Right renal pelvis (tissue), 4 donors: ENCODE results near the gene AKT3. TPM values are rescaled to one million over a fixed set of nuclear protein-coding genes. Genes with fewer than 3 reads are reported as not detected.
"Not testable (repeated sequence)": the region's sequence is repeated elsewhere in the genome, so short reads cannot be mapped to it uniquely, and the experiment has no call there.

ENCODE experiments used
- DNase-seq, 4 donors: peaks; one replicate each; pipeline ENCODE4 v3.0.0-alpha.2; 2013; ENCODE audit warnings: low read depth in 4 of 4, low spot score in 3 of 4, missing footprints in 1 of 4
- polyA plus RNA-seq, 4 donors: library from polyadenylated mRNA; unstranded; fragments of 120-200 nt; gene quantifications; one replicate each; pipeline ENCODE4 v1.2.1, GENCODE V29; 2013; ENCODE audit not compliant: insufficient read length in 4 of 4

Gene AKT3
- polyA plus RNA-seq, result 10 to 100 TPM; 22.6 to 38.2 (median 37.1) TPM

DNA sequence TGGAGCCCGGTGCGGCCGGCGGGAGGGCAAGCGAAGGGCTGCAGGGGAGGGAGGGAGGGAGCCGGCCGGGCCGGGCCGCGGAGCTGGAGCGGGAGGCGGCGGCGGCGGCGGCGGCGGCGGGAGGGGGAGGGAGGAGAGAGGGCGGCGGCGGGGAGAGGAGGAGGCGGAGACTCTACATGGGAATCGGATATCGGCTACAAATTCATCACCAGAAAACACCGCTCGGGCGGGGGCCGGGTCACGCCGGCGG is at the start of gene AKT3:
TSS of gene AKT3 (minus strand) at position 42 of the 250 bp plus-strand sequence. CDS start 7,073 bp downstream, outside the sequence.
- DNase-seq, result peak in 2 of 4 donors; percentile 15 to 28

DNA sequence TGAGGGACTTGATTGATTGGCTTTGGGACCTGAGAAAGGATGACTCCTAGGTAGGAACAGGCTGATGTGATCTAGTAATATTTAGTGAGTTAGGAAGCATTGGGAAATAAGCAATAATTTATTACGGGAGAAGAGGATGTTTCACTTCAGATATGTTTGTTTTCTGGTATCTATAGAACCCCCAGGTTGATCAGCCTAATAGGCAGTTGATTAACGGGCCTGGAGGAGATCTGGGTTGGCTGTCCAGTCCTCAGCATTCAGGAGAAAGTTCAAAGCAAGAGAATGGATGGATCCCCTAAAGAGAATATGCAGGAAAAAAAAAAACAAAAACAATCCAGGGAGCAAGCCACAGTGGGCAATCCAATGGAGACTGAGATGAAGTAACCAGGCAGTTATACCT is 48.2 kb upstream of the AKT3 start:
- DNase-seq, result no peak

DNA sequence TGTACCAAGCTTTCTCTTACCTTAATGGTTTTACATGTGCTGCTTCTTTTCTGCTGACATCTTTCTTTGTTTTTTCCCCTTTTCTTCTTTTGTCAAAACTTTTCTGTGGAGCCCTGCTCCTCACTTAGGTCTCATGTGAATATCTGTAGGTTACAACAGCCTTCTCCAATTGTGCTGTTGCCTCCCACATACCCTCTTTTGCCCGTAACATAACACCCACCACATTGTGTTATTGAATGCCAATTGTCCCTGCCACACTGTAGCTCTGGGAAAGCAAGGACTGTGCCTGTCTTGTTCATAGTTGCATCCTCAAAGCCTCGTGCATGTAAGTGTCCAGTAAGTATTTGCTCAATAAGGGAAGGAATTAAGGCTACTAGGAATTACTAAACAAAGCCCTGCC is 46.3 kb upstream of the AKT3 start:
- no peak for DNase-seq

DNA sequence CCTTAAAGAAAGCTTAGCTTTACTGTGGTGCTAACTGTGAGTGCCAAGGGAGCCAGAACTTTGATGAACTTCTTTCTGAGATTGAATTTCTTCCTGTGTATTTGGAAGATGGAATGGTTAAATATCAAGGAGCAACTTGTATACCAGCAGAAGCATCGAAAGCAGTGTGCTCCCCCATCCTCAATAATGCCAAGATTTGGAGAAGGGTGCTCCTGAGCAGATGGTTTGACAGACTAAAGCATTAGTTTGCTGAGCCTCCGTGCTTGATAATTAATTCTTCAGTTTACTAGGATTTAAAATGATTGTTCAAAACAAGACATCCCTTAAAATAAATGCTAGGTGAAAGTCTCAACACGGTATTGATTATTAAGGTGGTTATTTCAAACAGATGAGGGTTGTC is 42.4 kb upstream of the AKT3 start:
- DNase-seq, result no peak

DNA sequence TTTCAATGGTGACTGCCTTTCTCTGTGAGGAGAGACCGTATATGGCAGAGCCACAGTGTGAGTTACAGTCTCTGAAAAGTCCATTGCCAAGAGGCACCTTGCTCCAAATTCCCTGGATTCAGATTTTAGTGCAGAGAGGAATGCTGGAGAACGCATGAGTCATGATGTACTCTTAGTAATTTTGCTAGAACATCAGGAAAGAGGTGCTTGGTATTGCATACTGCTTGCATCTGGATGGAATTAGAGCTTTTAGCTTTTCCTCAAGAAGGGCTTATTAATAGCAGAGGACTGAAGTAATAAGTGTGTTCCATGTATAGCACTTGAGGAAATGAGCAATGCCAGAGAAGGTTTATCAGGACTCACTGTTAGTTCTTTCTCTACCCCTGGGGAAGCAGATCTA is 40.5 kb upstream of the AKT3 start:
- DNase-seq, result no peak

DNA sequence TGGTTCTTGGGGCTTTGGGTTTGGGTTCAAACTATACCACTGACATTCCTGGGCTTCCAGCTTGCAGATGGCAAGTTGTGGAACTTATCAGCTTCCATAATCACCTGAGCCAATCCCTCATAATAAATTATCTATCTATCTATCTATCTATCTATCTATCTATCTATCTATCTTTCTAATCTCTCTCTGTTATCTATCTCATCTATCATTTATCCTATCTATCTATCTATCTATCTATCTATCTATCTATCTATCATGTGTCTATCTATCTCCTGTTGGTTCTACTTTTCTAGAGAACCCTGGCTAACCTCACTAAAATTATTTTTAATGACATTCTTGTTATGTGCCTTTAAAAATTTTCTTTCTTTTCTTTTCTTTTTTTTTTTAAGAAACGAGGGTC is 35.8 kb upstream of the AKT3 start:
- no peak for DNase-seq

DNA sequence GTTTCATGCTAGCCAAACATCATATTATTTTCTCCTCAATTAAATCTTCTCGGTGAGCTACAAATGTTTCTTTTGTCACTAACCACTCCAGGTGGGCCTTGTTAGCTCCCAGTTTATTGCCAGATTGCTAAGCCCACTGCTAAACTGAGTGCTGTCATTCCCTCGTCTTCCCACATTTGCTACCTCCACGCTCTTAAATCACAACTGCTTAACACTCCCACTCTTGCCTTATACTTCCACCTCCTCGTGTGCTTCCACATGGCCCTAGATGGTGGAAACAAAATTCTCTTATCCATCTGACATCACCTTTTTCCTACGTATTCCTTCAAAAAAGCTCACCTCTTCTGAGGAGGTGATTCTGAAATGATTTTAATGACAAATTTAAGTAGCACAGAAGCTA is 34.6 kb upstream of the AKT3 start:
- DNase-seq, result no peak

DNA sequence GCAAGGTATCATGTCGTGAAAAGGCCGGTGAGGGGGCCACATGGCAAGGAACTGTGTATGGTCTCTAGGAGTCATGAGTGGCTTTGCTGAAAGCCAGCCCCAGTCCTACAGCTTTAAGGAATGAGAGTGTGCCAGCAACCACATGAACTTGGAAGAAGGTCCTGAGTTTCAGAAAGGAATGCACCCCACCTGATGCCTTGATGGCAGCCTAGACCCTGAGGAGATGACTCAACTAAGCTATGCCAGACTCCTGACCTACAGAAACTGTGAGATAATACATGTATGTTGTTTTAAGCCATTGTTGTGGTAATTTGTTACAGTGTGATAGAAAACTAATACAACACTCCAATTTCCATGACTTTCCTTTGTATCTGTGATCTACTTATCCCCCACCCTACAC is 33.5 kb upstream of the AKT3 start:
- DNase-seq, result no peak

DNA sequence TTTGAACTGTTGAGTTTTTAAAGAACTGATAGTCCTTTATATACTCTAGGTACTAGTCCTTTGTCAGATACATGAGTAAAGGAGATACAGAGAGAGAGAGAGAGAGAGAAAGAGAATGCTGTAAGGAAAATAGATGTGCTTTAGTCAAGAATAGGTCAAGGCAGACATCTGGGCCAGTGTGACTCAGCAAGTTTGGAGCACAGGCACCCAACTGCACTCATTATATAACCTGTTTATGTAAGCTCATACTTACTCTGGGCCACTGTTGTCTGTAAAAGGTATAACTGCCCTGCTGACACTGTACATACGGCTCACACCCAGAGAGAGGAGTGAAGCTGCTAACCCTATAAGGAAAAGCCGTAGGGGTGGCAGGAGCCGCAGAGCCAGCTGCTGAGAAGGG is 32.2 kb upstream of the AKT3 start:
- DNase-seq, result no peak

DNA sequence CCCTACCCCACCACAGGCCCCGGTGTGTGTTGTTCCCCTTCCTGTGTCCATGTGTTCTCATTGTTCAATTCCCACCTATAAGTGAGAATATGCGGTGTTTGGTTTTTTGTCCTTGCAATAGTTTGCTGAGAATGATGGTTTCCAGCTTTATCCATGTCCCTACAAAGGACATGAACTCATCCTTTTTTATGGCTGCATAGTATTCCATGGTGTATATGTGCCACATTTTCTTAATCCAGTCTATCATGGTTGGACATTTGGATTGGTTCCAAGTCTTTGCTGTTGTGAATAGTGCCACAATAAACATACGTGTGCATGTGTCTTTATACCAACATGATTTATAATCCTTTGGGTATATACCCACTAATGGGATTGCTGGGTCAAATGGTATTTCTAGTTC is 27.0 kb upstream of the AKT3 start:
- not testable (repeated sequence) for DNase-seq

DNA sequence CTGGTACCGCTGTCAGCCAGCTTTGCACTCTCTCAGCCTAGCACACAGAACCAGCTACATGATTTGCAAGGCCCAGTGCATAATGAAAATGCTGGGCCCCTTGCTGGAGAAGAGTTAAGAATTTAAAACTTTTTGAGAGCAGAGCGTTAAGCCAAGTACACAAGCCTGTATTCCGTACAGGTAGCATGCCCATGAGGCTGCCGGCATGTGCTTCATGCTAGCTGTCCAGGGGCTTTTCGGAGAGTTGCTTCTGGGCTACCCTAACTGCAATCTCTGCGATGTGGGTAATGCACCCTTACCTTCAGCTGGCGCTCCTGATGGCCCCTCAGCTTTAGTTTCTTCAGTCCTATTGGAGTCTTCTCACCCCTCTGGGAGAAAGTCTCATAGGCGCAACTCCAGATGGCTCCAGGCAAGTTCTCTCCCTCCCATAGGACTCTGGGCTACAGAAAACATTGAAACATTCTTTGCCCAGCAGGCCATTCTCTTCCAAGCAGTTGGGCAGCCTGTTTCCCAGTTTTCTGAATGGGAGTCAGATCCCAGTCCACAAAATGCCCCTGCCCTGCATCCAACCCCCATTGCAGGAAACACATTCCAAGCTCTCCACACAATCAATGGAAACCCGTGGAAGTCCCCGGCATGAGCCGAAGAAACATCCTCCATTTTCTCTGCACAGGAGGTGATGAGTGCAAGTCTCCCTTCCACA is 5.7 kb upstream of the AKT3 start:
- no peak for DNase-seq

DNA sequence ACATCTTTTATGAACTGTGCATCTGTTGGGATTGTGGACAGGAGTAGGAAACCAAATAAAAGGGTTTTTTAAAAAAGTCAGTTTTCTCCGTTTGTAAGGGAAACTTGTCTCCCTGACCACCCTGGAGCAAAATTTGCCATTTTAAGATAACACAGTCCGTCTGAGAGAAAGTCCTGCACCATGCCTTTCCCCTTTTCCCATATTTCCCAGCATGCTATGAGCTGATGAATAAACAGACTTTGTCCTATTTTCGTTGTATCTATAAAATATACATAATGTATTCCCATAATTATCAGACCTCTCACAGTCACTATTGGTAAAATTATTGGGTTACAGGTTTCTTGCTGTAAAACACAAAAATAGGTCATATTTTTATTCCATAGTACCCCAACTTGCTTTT is 1.7 kb upstream of the AKT3 start:
- DNase-seq, result no peak

DNA sequence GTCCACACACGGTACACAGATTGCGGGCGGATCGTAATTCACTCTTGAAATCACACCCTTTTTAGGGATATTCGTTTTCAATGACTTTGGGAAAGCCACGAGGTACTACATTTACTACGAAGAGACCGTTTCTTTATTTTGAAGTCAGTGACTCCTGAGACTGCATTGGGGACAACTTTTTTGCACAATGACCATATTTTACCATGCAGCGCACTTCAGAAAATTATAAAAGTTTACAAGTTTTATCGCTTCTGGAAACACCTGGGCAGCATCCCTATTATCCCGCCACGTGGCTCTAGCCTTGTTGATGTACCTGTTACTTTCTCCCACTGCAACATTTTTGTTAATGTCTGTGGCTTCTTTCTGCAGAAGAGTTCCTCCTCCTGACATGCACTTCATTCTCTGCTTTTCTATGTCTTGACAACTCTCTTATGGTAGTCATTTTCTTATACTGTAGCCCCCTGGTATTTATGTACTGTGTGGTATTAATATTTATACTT is 1.3 kb upstream of the AKT3 start:
- DNase-seq, result peak in 1 of 4 donors; percentile 5

DNA sequence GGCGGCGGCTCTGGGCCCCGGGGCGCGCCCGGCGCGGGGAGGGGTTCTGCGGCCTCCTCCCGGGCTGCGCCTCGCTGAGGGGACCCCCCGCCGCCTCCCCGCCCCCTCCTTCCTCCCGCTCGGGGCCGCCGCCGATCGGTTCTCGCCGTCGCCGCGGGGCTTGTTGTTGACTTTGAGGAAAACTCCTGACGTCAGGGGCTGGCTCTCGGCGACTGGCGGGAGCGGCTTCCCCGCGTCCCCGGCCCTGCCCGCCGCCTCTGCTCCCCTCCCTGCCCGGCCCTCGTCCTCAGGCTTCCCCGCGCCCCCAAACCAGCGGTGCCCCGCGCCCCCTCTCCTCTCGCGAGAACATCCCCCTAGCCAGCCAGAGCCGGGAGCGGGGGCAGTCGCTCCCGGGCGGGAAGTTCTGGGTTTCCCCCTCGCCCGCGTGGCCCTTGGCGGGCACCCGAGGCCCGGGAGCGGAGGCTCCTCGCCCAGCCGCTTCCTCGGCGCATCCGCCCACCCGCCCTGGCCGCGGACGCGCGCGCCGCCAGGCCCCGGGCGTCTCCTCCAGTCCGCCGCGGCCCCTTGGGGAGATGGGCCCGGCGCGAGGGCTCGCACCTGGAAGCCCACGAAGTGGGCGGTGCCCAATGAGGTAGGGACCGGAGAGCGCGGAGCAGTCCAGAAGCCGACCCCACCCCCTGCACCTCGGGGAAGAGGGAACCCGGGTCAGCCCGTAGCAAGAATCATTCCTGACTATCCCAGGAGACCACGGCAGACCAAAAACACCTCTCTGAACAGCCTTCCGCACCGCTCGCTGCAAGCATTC is 611 bp upstream of the AKT3 start:
- peak in 3 of 4 donors; percentile 35 to 57 (median 39) for DNase-seq

DNA sequence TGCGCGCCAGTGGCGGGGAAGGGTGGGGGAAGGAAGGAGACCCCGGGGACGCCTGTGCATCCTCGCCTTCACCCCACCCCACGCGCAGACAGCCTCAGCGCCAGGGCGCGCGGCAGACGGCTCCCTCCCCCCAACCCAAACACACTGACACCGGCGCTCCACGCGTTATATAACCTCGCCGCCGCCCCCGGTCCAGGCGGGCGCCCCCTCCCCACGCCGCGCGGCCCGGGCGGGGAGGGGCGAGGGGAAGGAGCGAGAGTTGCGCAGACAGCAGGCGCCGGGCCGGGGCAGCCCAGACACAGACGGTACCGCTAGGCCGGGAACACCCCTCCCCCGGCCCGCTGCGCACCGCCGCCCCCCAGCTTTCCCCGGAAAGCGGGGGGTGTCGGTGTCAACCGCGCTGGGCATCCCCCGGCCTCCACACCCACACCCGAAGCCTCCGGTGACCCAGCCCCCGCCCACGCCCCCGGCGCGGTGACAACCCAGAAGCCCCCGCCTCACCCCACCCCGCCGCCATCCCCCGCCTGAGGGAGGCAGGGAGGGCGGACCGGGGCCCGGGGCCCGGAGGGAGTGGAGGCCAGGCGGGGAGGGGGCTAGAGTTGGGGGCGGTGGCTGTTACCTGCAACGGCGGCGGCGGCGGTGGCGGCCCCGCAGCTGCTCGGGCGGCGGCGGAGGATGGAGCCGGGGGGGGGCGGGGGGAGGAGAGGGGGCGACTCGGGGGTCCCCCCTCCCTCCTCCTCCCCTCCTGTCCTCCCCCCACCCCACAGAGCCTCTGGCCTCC is 432 bp downstream of the AKT3 start:
- DNase-seq, result peak in 3 of 4 donors; percentile 6 to 21 (median 14)

DNA sequence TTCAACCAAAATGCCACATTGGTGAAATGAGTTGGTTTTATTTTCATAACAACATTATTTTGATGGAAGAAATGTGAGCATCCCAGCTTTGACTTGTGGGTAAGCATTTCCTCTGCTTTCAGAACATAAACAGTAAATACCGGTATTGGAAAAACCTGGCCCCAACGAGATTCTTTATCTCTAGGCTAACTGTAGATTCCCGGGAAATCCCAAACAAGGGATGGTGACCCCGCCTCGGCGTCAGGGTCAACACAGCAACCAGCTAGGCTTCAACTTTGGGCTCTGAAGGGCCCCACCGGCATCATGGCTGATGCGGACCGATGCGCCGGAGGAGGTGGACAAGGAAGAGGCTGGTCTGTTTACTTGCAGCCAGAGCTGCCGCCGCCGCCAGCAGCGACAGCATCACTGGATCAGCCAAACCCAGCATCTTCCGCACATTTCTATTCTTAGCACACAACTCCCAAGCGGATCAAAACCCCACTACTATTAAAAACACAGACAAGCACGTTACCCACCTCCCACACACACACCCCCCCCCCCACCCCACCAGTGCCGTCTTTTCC is 1.1 kb downstream of the AKT3 start:
- DNase-seq, result peak in 3 of 4 donors; percentile 11 to 34 (median 24)

DNA sequence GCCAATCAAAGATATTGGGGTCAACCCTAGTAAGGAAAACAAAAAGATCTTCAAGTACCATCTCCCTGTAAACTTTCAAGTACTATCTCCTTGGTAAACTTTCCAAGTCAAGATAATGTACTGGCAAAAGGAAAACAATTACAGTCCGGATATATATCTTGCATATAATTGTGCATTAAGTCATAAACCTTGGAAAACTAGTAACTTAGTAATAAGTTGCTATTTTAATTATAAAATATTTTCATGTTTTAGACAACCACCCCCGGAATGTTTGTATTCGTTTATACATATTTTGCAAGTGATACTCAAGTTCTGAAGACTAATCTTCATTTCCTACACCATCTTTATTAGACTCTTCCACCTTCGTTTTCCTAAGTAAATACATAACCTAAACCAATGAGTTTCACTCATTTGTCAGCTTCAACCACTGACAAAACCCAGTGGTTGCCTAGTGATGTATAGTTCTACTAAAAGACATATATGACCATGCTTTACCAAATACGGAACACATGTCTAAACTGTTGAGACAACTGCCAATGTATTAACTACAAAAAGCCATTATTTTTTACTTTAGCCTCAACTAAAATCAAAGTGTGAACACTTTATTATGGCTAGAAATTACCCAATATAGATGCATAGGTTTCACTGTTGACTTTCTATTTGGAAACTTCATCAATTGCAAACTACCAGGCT is 1.7 kb downstream of the AKT3 start:
- peak in 1 of 4 donors; percentile 4 for DNase-seq

DNA sequence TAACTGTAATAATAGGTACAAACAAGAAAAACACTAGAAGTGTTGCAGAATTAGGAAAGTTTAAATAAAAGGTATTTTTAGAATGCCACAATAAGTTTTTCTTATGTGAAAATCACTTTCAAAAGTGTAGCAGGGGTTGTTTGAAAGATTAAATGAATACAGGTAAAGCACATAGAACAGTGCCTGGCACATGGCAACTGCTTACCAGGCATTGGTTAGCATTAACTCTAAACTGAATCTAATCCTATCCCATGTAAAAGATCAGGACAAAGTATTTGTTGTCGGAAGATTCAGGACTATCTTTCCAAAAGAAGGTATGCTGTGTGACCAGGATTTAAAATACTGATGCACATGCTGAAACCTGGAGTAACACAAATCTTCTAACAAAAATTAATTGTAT is 3.3 kb downstream of the AKT3 start:
- no peak for DNase-seq

DNA sequence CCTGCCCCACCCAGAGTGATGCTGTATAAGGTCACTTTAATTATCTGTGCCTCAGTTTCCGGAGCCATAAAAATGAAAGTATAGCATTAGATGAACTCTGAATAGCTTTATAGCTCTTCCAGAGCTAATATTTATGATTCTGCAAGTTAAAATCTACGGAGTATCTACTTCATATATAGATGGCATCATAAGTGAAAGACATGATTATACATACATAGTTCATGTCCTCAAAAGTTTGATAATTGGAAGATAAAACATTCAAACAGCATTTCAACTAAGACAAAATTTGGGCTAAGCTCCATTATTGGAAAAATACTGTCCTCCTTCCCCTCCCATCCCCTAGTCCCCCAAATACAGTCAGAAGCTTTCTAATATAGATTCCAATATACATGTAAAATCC is 4.2 kb downstream of the AKT3 start:
- DNase-seq, result no peak

DNA sequence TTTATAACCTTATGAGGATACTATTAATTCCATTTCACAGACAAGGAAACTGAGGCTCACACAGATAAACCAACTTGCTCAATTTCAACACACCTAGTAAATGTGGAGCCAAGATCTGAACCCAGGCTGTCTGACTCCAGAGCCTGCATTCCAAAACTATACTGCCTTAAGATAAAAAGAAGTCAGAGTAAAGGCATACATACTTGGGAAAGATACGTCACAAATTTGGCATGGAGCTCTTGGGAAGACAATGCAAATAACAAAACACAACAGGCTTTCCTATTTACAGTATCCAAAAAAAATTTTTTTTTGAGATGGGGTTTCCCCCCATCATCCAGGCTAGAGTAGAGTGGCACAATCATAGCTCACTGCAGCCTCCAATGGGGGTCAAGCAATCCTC is 5.9 kb downstream of the AKT3 start:
- DNase-seq, result no peak
